GM23338 (cell line): ENCODE measurements around the gene WDR87. TPM values are rescaled to one million over a fixed set of nuclear protein-coding genes. Genes with fewer than 3 reads are reported as not detected.
A peak's percentile ranks its signal among the peaks of the same experiment; 100 is the strongest.

Experiments used
- ATAC-seq: fragments of 200-7000 bp; cut with Tn5 transposase; 3 replicates; pipeline ENCODE4 v1.9.1; 2020
- DNase-seq: peaks from one replicate; pipeline ENCODE4 v3.0.0-alpha.2; 2015; ENCODE audit warnings: low spot score
- H2AFZ ChIP-seq: fragments of 200-600 bp; sonication (generic); 2 replicates; pipeline ENCODE4 v1.8.0; 2016; ENCODE audit warnings: antibody characterized with exemption, mild to moderate bottlenecking, moderate library complexity
- H3F3A ChIP-seq: fragments of 200-600 bp; sonication (generic); replicated peaks from 2 replicates; pipeline ENCODE4 v1.8.0; 2017; ENCODE audit warnings: antibody characterized with exemption, mixed run types, low read depth
- H3K27ac ChIP-seq: fragments of 200-600 bp; sonication (generic); 2 replicates; pipeline ENCODE4 v1.6.1; 2016; ENCODE audit warnings: low read depth
- H3K27me3 ChIP-seq: fragments of 200-600 bp; sonication (generic); 2 replicates; pipeline ENCODE4 v1.8.0; 2016; ENCODE audit warnings: mild to moderate bottlenecking, mixed run types, moderate library complexity; ENCODE audit not compliant: insufficient read depth
- H3K36me3 ChIP-seq: fragments of 200-600 bp; sonication (generic); 2 replicates; pipeline ENCODE4 v1.8.0; 2016; ENCODE audit warnings: mild to moderate bottlenecking; ENCODE audit not compliant: insufficient read depth
- H3K4me1 ChIP-seq: fragments of 200-600 bp; sonication (generic); 2 replicates; pipeline ENCODE4 v1.8.0; 2016; ENCODE audit warnings: mild to moderate bottlenecking, moderate library complexity; ENCODE audit not compliant: insufficient read depth
- H3K4me2 ChIP-seq: fragments of 200-600 bp; sonication (generic); 2 replicates; pipeline ENCODE4 v1.7.1; 2017; ENCODE audit warnings: mixed run types
- H3K4me3 ChIP-seq: fragments of 200-600 bp; sonication (generic); 2 replicates; pipeline ENCODE4 v1.6.1; 2016; ENCODE audit warnings: mixed run types
- H3K79me2 ChIP-seq: fragments of 200-600 bp; sonication (generic); replicated peaks from 2 replicates; pipeline ENCODE4 v1.8.0; 2017; ENCODE audit warnings: mild to moderate bottlenecking; ENCODE audit not compliant: insufficient read depth
- H3K9me2 ChIP-seq: fragments of 200-600 bp; sonication (generic); 2 replicates; pipeline ENCODE4 v1.8.0; 2017; ENCODE audit not compliant: insufficient read depth
- H4K20me1 ChIP-seq: fragments of 200-600 bp; sonication (generic); replicated peaks from 2 replicates; pipeline ENCODE4 v1.8.0; 2017; ENCODE audit warnings: mild to moderate bottlenecking; ENCODE audit not compliant: insufficient read depth
- H3K27ac Mint-ChIP-seq: 2 replicates; pipeline ENCODE4 v1.8.0; 2020; ENCODE audit warnings: inconsistent platforms, mild to moderate bottlenecking, moderate library complexity, mixed read lengths
- H3K27me3 Mint-ChIP-seq: 3 replicates; pipeline ENCODE4 v1.8.0; 2022; ENCODE audit warnings: low read depth, mild to moderate bottlenecking, moderate library complexity, mixed read lengths, inconsistent platforms; ENCODE audit not compliant: insufficient read depth, poor library complexity
- H3K36me3 Mint-ChIP-seq: 3 replicates; pipeline ENCODE4 v1.8.0; 2021; ENCODE audit warnings: low read depth, mild to moderate bottlenecking, inconsistent platforms, moderate library complexity, mixed read lengths
- H3K4me1 Mint-ChIP-seq: 3 replicates; pipeline ENCODE4 v1.8.0; 2020; ENCODE audit warnings: mild to moderate bottlenecking, inconsistent platforms, mixed read lengths
- H3K4me3 Mint-ChIP-seq: 3 replicates; pipeline ENCODE4 v1.8.0; 2021; ENCODE audit warnings: moderate library complexity, mild to moderate bottlenecking, inconsistent platforms, mixed read lengths
- H3K9me3 Mint-ChIP-seq: 3 replicates; pipeline ENCODE4 v1.8.0; 2020; ENCODE audit warnings: moderate library complexity, mild to moderate bottlenecking, inconsistent platforms, mixed read lengths
- CREB1 ChIP-seq: fragments of 250-450 bp; sonication (Bioruptor Pico); IDR thresholded peaks from 2 replicates; pipeline ENCODE4 v1.5.0; 2020; ENCODE audit warnings: low read depth, mild to moderate bottlenecking, moderate library complexity
- EZH2phosphoT487 ChIP-seq: fragments of 200-600 bp; sonication (generic); IDR thresholded peaks from one replicate; pipeline ENCODE4 v1.8.1; 2018; ENCODE audit warnings: antibody characterized with exemption; ENCODE audit not compliant: unreplicated experiment
- JUNB ChIP-seq: IDR thresholded peaks from one replicate; pipeline ENCODE4 v1.6.1; 2016; ENCODE audit warnings: antibody characterized with exemption; ENCODE audit not compliant: unreplicated experiment
- ZNF114 ChIP-seq: fragments of 250-450 bp; sonication (Bioruptor Pico); IDR thresholded peaks from 2 replicates; pipeline ENCODE4 v1.5.0; 2020; ENCODE audit warnings: mild to moderate bottlenecking, moderate library complexity
- ZNF331 ChIP-seq: fragments of 250-450 bp; sonication (Bioruptor Pico); IDR thresholded peaks from 2 replicates; pipeline ENCODE4 v1.5.0; 2020; ENCODE audit warnings: low read depth, mild to moderate bottlenecking, moderate library complexity
- polyA plus RNA-seq: library from polyadenylated mRNA; unstranded; fragments of >200 nt; fragmentation: Nextera tagmentation; extraction: Ambion mirVana; gene quantifications from 2 replicates; pipeline ENCODE4 v1.2.1, GENCODE V29; 2016
- total RNA-seq: library from RNA; depleted of rRNA; stranded (reverse); fragments of >200 nt; shearing (Covaris generic); gene quantifications from 2 replicates; pipeline ENCODE4 v1.2.3, GENCODE V29; 2014
- TF ChIP-seq, protein P1 (sequence below): IDR thresholded peaks from one replicate; pipeline ENCODE4 v1.6.1; 2018; ENCODE audit warnings: antibody characterized with exemption; ENCODE audit not compliant: unreplicated experiment
- TF ChIP-seq, protein P2 (sequence below), 2 experiments: fragments of 200-600 bp in 1 of 2; sonication (generic) in 1 of 2; conservative IDR thresholded peaks; 2 replicates each; pipeline versions ENCODE4 v1.5.1 to v1.6.1; 2016 to 2017; ENCODE audit warnings: antibody characterized with exemption in 2 of 2, low read depth in 2 of 2, mild to moderate bottlenecking in 2 of 2, moderate library complexity in 1 of 2
- TF ChIP-seq, protein P3 (sequence below): IDR thresholded peaks from 2 replicates; pipeline ENCODE4 v1.6.1; 2016; ENCODE audit warnings: antibody characterized with exemption

Gene WDR87
- total and polyA plus RNA-seq, 2 experiments from 2014 or later: 0.02 TPM; not detected in 1

DNA sequence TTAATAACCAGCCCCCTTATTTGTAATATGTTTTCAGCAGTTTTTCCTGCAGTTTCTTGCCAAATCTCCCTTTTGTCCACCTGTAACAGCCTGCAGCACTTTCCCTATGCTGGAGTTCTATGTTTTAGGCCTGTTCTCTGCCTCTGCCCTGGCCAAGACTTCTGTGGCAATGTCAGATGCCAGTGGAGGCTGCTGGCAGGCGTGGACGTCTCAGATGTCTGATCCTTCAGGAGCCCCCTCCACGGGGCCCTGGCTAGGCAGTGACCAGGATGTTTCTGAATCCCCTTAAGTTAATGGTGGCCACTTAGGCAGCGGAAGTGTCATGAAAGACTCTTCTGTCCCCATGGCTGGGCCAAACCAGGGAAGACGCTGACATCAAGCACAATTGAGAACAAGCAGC, 41.4 kb upstream of the WDR87 start:
- peaks cover 6% of the 10 kb centered on the region; the same call in 1 of the 2 replicates for H3F3A ChIP-seq
- Mint-ChIP-seq H3K4me1 (peaks cover 13% of the 10 kb centered on the region; the same call in 2 of the 3 replicates), H3K36me3 (no peaks in the 10 kb centered on the region), H3K9me3 (no peaks in the 10 kb centered on the region), H3K4me3 (no peak overlapping the region), H3K27ac (no peak overlapping the region), H3K27me3 (no peaks in the 10 kb centered on the region)
- peaks cover 11% of the 10 kb centered on the region for H4K20me1 ChIP-seq
- TF ChIP-seq, protein P1, sequence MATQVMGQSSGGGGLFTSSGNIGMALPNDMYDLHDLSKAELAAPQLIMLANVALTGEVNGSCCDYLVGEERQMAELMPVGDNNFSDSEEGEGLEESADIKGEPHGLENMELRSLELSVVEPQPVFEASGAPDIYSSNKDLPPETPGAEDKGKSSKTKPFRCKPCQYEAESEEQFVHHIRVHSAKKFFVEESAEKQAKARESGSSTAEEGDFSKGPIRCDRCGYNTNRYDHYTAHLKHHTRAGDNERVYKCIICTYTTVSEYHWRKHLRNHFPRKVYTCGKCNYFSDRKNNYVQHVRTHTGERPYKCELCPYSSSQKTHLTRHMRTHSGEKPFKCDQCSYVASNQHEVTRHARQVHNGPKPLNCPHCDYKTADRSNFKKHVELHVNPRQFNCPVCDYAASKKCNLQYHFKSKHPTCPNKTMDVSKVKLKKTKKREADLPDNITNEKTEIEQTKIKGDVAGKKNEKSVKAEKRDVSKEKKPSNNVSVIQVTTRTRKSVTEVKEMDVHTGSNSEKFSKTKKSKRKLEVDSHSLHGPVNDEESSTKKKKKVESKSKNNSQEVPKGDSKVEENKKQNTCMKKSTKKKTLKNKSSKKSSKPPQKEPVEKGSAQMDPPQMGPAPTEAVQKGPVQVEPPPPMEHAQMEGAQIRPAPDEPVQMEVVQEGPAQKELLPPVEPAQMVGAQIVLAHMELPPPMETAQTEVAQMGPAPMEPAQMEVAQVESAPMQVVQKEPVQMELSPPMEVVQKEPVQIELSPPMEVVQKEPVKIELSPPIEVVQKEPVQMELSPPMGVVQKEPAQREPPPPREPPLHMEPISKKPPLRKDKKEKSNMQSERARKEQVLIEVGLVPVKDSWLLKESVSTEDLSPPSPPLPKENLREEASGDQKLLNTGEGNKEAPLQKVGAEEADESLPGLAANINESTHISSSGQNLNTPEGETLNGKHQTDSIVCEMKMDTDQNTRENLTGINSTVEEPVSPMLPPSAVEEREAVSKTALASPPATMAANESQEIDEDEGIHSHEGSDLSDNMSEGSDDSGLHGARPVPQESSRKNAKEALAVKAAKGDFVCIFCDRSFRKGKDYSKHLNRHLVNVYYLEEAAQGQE: no peak
- TF ChIP-seq EZH2phosphoT487 (no peak), CREB1 (CRISPR knock-in tag) (no peak)
- TF ChIP-seq, protein P2, sequence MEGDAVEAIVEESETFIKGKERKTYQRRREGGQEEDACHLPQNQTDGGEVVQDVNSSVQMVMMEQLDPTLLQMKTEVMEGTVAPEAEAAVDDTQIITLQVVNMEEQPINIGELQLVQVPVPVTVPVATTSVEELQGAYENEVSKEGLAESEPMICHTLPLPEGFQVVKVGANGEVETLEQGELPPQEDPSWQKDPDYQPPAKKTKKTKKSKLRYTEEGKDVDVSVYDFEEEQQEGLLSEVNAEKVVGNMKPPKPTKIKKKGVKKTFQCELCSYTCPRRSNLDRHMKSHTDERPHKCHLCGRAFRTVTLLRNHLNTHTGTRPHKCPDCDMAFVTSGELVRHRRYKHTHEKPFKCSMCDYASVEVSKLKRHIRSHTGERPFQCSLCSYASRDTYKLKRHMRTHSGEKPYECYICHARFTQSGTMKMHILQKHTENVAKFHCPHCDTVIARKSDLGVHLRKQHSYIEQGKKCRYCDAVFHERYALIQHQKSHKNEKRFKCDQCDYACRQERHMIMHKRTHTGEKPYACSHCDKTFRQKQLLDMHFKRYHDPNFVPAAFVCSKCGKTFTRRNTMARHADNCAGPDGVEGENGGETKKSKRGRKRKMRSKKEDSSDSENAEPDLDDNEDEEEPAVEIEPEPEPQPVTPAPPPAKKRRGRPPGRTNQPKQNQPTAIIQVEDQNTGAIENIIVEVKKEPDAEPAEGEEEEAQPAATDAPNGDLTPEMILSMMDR (conservative IDR thresholded peaks at IDR 0.05; ENCODE audit: low read depth in 2 of 2): no peak
- no peak overlapping the region for H2AFZ ChIP-seq
- H3K27me3 ChIP-seq: no peaks in the 10 kb centered on the region
- H3K27ac ChIP-seq: peak overlapping the region; percentile 26; the same call in 1 of the 2 replicates
- ATAC-seq: no peak
- H3K9me2 ChIP-seq: no peaks in the 10 kb centered on the region
- no peak for DNase-seq
- H3K36me3 ChIP-seq: no peaks in the 10 kb centered on the region
- H3K4me1 ChIP-seq: peaks cover 17% of the 10 kb centered on the region
- no peak overlapping the region for H3K4me3 ChIP-seq
- H3K79me2 ChIP-seq: peaks cover 74% of the 10 kb centered on the region
- no peak overlapping the region for H3K4me2 ChIP-seq

DNA sequence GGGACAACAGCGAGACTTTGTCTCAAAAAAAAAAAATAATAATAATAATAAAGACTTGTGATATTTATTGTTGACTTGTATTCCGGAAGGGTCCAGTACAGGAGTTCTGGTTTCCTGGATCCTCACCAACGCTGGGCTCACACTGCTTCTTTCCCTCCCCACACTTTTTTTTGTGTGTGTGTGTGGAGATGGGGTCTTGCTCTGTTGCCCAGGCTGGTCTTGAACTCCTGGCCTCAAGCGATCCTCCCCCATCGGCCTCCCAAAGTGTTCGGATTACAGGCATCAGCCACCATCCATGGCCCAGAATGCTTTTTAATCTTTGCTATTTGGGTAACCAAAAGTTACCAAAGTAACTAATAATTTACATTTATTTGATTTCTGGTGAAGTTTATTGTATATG, 39.7 kb upstream of the WDR87 start:
- Histone ChIP-seq H3K4me1 (peaks cover 7% of the 10 kb centered on the region), H4K20me1 (peaks cover 19% of the 10 kb centered on the region), H3F3A (peaks cover 5% of the 10 kb centered on the region; the same call in 1 of the 2 replicates), H3K9me2 (no peaks in the 10 kb centered on the region), H3K4me2 (no peak overlapping the region), H3K27me3 (no peaks in the 10 kb centered on the region), H3K4me3 (no peak overlapping the region), H3K79me2 (peaks cover 68% of the 10 kb centered on the region), H3K36me3 (no peaks in the 10 kb centered on the region), H3K27ac (no peak overlapping the region), H2AFZ (no peak overlapping the region)
- DNase-seq (no peak), ATAC-seq (no peak)
- H3K4me1 Mint-ChIP-seq: peaks cover 4% of the 10 kb centered on the region; the same call in 2 of the 3 replicates
- H3K36me3 Mint-ChIP-seq: no peaks in the 10 kb centered on the region; the same call in 2 of the 3 replicates
- H3K27me3 Mint-ChIP-seq: peaks cover 2% of the 10 kb centered on the region
- no peak overlapping the region for H3K27ac Mint-ChIP-seq
- no peak overlapping the region for H3K4me3 Mint-ChIP-seq
- no peaks in the 10 kb centered on the region for H3K9me3 Mint-ChIP-seq
- TF ChIP-seq ZNF114 (no peak), JUNB (no peak), ZNF331 (CRISPR knock-in tag) (no peak)
- TF ChIP-seq, protein P3, sequence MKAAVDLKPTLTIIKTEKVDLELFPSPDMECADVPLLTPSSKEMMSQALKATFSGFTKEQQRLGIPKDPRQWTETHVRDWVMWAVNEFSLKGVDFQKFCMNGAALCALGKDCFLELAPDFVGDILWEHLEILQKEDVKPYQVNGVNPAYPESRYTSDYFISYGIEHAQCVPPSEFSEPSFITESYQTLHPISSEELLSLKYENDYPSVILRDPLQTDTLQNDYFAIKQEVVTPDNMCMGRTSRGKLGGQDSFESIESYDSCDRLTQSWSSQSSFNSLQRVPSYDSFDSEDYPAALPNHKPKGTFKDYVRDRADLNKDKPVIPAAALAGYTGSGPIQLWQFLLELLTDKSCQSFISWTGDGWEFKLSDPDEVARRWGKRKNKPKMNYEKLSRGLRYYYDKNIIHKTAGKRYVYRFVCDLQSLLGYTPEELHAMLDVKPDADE: no peak
- TF ChIP-seq, protein P2 (conservative IDR thresholded peaks at IDR 0.05; ENCODE audit: low read depth in 2 of 2): no peak
